ENCODE measurements around the gene FAM240A.

DNA sequence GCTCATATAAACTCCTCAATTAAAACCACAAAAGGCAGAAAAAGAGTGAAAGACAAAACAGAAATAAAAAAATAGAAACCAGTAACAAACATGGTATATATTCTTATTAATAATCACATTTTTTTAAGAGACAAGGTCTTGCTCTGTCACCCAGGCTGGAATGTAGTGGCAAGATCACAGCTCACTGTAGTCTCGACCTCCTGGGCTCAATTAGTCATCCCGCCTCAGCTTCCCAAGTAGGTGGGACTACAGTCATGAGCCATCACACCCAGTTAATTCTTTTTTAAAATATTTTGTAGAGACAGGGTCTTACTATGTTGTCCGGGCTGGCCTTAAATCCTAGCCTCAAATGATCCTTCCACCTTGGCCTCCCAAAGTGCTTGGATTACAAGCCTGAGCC, 37.1 kb downstream of the FAM240A start:
- TF ChIP-seq POLR2A (IDR thresholded peaks at IDR 0.05), result no peak
- TF ChIP-seq POLR2AphosphoS5 (IDR thresholded peaks at IDR 0.05), result no peak
- TF ChIP-seq, protein P1, sequence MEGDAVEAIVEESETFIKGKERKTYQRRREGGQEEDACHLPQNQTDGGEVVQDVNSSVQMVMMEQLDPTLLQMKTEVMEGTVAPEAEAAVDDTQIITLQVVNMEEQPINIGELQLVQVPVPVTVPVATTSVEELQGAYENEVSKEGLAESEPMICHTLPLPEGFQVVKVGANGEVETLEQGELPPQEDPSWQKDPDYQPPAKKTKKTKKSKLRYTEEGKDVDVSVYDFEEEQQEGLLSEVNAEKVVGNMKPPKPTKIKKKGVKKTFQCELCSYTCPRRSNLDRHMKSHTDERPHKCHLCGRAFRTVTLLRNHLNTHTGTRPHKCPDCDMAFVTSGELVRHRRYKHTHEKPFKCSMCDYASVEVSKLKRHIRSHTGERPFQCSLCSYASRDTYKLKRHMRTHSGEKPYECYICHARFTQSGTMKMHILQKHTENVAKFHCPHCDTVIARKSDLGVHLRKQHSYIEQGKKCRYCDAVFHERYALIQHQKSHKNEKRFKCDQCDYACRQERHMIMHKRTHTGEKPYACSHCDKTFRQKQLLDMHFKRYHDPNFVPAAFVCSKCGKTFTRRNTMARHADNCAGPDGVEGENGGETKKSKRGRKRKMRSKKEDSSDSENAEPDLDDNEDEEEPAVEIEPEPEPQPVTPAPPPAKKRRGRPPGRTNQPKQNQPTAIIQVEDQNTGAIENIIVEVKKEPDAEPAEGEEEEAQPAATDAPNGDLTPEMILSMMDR (IDR thresholded peaks at IDR 0.05), result no peak
- no peak for TF ChIP-seq EP300 (IDR thresholded peaks at IDR 0.05; ENCODE audit: low read depth)

Data from transverse colon (tissue), 4 donors.